ENCODE data around the gene SRRM3. TPM values are rescaled to one million over a fixed set of nuclear protein-coding genes. Genes with fewer than 3 reads are reported as not detected.

Gene SRRM3
- total RNA-seq, 2 donors from 2014 or later, result 4.1 to 5.0 TPM

GRCh38 chr7:76262683-76263402, 61.1 kb downstream of the SRRM3 start:
- H3K4me1 Mint-ChIP-seq, result peaks cover 4% of the 10 kb centered on the region
- H3K27me3 ChIP-seq (ENCODE audit: control insufficient read depth, insufficient read depth, low read length, poor library complexity, severe bottlenecking), result peaks cover 12% of the 10 kb centered on the region
- no peaks in the 10 kb centered on the region for H3K36me3 Mint-ChIP-seq (ENCODE audit: low read depth)
- no peak overlapping the region for H3K4me3 Mint-ChIP-seq
- peaks cover 4% of the 10 kb centered on the region for H3K4me1 ChIP-seq (ENCODE audit: control insufficient read depth, insufficient read depth, low read length)
- H3K36me3 ChIP-seq (ENCODE audit: control insufficient read depth, insufficient read depth, low read length), result no peaks in the 10 kb centered on the region
- H3K9me3 Mint-ChIP-seq, result no peaks in the 10 kb centered on the region
- DNase-seq, result peak; percentile 92
- TF ChIP-seq CTCF (conservative IDR thresholded peaks at IDR 0.05), result peak; percentile 87
- H3K27me3 Mint-ChIP-seq (ENCODE audit: insufficient read depth), result peaks cover 18% of the 10 kb centered on the region
- H3K27ac ChIP-seq (ENCODE audit: low read depth, low read length), result no peak overlapping the region
- H3K27ac Mint-ChIP-seq, result no peak overlapping the region
- 67 to 83% methylated on average over 5 to 7 of the region's 7 CpGs for WGBS, 2 experiments (ENCODE audit: insufficient coverage in 1 of 2, insufficient read length in 1 of 2)
- no peak overlapping the region for H3K4me3 ChIP-seq (ENCODE audit: low read length)
- H3K9me3 ChIP-seq (ENCODE audit: control insufficient read depth, low read length), result no peaks in the 10 kb centered on the region
- H3K9ac ChIP-seq (ENCODE audit: extremely low read depth, low read length, poor library complexity, severe bottlenecking), result no peak overlapping the region

GRCh38 chr7:76265299-76265698, 63.6 kb downstream of the SRRM3 start:
- no peak overlapping the region for H3K9ac ChIP-seq (ENCODE audit: extremely low read depth, low read length, poor library complexity, severe bottlenecking)
- H3K4me3 ChIP-seq (ENCODE audit: low read length), result no peak overlapping the region
- peaks cover 33% of the 10 kb centered on the region for H3K27me3 Mint-ChIP-seq (ENCODE audit: insufficient read depth)
- no peak overlapping the region for H3K27ac ChIP-seq (ENCODE audit: low read depth, low read length)
- no peaks in the 10 kb centered on the region for H3K9me3 ChIP-seq (ENCODE audit: control insufficient read depth, low read length)
- no peaks in the 10 kb centered on the region for H3K36me3 Mint-ChIP-seq (ENCODE audit: low read depth)
- no peak overlapping the region for H3K27ac Mint-ChIP-seq
- H3K36me3 ChIP-seq (ENCODE audit: control insufficient read depth, insufficient read depth, low read length), result no peaks in the 10 kb centered on the region
- WGBS, 2 experiments (ENCODE audit: insufficient coverage in 1 of 2, insufficient read length in 1 of 2), result 94 to 100% methylated on average over 2 to 6 of the region's 7 CpGs
- H3K27me3 ChIP-seq (ENCODE audit: control insufficient read depth, insufficient read depth, low read length, poor library complexity, severe bottlenecking), result peaks cover 24% of the 10 kb centered on the region
- DNase-seq, result no peak
- H3K9me3 Mint-ChIP-seq, result no peaks in the 10 kb centered on the region
- peaks cover 9% of the 10 kb centered on the region for H3K4me1 Mint-ChIP-seq
- peaks cover 4% of the 10 kb centered on the region for H3K4me1 ChIP-seq (ENCODE audit: control insufficient read depth, insufficient read depth, low read length)
- no peak for TF ChIP-seq CTCF (conservative IDR thresholded peaks at IDR 0.05)
- H3K4me3 Mint-ChIP-seq, result no peak overlapping the region

- H3K9me3 Mint-ChIP-seq, result no peaks in the 10 kb centered on the region
- TF ChIP-seq CTCF (conservative IDR thresholded peaks at IDR 0.05), result no peak
- H3K4me1 Mint-ChIP-seq, result peaks cover 5% of the 10 kb centered on the region
- no peak overlapping the region for H3K27ac Mint-ChIP-seq
- no peaks in the 10 kb centered on the region for H3K9me3 ChIP-seq (ENCODE audit: control insufficient read depth, low read length)
- H3K4me3 ChIP-seq (ENCODE audit: low read length), result peak overlapping the region; percentile 75
- H3K27me3 ChIP-seq (ENCODE audit: control insufficient read depth, insufficient read depth, low read length, poor library complexity, severe bottlenecking), result peaks cover 24% of the 10 kb centered on the region
- H3K4me1 ChIP-seq (ENCODE audit: control insufficient read depth, insufficient read depth, low read length), result no peaks in the 10 kb centered on the region
- DNase-seq, result peak; percentile 78
- peak overlapping the region; percentile 52 for H3K4me3 Mint-ChIP-seq
- WGBS, 2 experiments (ENCODE audit: insufficient coverage in 1 of 2, insufficient read length in 1 of 2), result 1 to 4% methylated on average over 10 to 68 of the region's 68 CpGs
- no peaks in the 10 kb centered on the region for H3K36me3 ChIP-seq (ENCODE audit: control insufficient read depth, insufficient read depth, low read length)
- peaks cover 34% of the 10 kb centered on the region for H3K27me3 Mint-ChIP-seq (ENCODE audit: insufficient read depth)
- no peaks in the 10 kb centered on the region for H3K36me3 Mint-ChIP-seq (ENCODE audit: low read depth)
- no peak overlapping the region for H3K9ac ChIP-seq (ENCODE audit: extremely low read depth, low read length, poor library complexity, severe bottlenecking)
- H3K27ac ChIP-seq (ENCODE audit: low read depth, low read length), result no peak overlapping the region
Measured at GRCh38 chr7:76267107-76267893, 65.6 kb downstream of the SRRM3 start.

Measured in endodermal cell (in vitro differentiated cells).